HEK293T (cell line): ENCODE results near the gene KRT83.

Experiments used
- CTCF ChIA-PET: fragments of 350-600 bp; formaldehyde crosslinking; extraction: SDS; loops from one replicate; lab custom pipeline; 2021; ENCODE audit warnings: antibody characterized with exemption, inconsistent platforms; lab: Yijun Ruan, JAX
- POLR2A ChIA-PET: fragments of 350-600 bp; formaldehyde crosslinking; extraction: SDS; loops from one replicate; lab custom pipeline; 2020; ENCODE audit warnings: antibody characterized with exemption, inconsistent platforms; lab: Yijun Ruan, JAX
- DNase-seq: peaks from one replicate; pipeline ENCODE4 v3.0.0; 2012; ENCODE audit warnings: mixed read lengths; ENCODE audit errors: extremely low spot score
- ARNT ChIP-seq: fragments of 450-650 bp; IDR thresholded peaks from 2 replicates; pipeline ENCODE4 v1.6.1; 2017; ENCODE audit warnings: mild to moderate bottlenecking
- BHLHE40 ChIP-seq: fragments of 450-650 bp; IDR thresholded peaks from 2 replicates; pipeline ENCODE4 v1.6.1; 2016; ENCODE audit warnings: mild to moderate bottlenecking, moderate library complexity, borderline replicate concordance
- CTBP1 ChIP-seq: fragments of 450-650 bp; IDR thresholded peaks from 2 replicates; pipeline ENCODE4 v1.6.1; 2016; ENCODE audit warnings: borderline replicate concordance
- ELF4 ChIP-seq: fragments of 450-650 bp; IDR thresholded peaks from 2 replicates; pipeline ENCODE4 v1.6.1; 2017; ENCODE audit warnings: antibody characterized with exemption
- FOXA1 ChIP-seq: fragments of 450-650 bp; IDR thresholded peaks from 2 replicates; pipeline ENCODE4 v1.6.1; 2016; ENCODE audit warnings: mild to moderate bottlenecking
- FOXK2 ChIP-seq: fragments of 450-650 bp; IDR thresholded peaks from 2 replicates; pipeline ENCODE4 v1.6.1; 2016; ENCODE audit warnings: mild to moderate bottlenecking
- FOXM1 ChIP-seq: fragments of 450-650 bp; IDR thresholded peaks from 2 replicates; pipeline ENCODE4 v1.6.1; 2017; ENCODE audit warnings: mild to moderate bottlenecking, borderline replicate concordance
- HDGF ChIP-seq: fragments of 450-650 bp; IDR thresholded peaks from 2 replicates; pipeline ENCODE4 v1.6.1; 2017; ENCODE audit warnings: antibody characterized with exemption, borderline replicate concordance
- L3MBTL2 ChIP-seq: fragments of 450-650 bp; conservative IDR thresholded peaks from 2 replicates; pipeline ENCODE4 v1.6.1; 2016; ENCODE audit warnings: mild to moderate bottlenecking
- LEF1 ChIP-seq: fragments of 450-650 bp; IDR thresholded peaks from 2 replicates; pipeline ENCODE4 v1.6.1; 2017; ENCODE audit warnings: mild to moderate bottlenecking, borderline replicate concordance
- NFRKB ChIP-seq: fragments of 450-650 bp; IDR thresholded peaks from 2 replicates; pipeline ENCODE4 v1.6.1; 2016; ENCODE audit warnings: mild to moderate bottlenecking, moderate library complexity
- PKNOX1 ChIP-seq: fragments of 450-650 bp; IDR thresholded peaks from 2 replicates; pipeline ENCODE4 v1.6.1; 2016
- SP1 ChIP-seq: fragments of 450-650 bp; IDR thresholded peaks from 2 replicates; pipeline ENCODE4 v1.6.1; 2017
- SUZ12 ChIP-seq: fragments of 450-650 bp; IDR thresholded peaks from 2 replicates; pipeline ENCODE4 v1.6.1; 2016; ENCODE audit warnings: mild to moderate bottlenecking
- TARDBP ChIP-seq: fragments of 450-650 bp; IDR thresholded peaks from 2 replicates; pipeline ENCODE4 v1.6.1; 2016
- ZNF384 ChIP-seq: fragments of 450-650 bp; IDR thresholded peaks from 2 replicates; pipeline ENCODE4 v1.6.1; 2016

The KRT83 gene

GRCh38 chr12:52343550-52343949, 22.4 kb upstream of the KRT83 start:
- no peak for TF ChIP-seq FOXM1
- TF ChIP-seq ZNF384 = no peak
- TF ChIP-seq SP1 = no peak
- TF ChIP-seq HDGF = no peak
- TF ChIP-seq ARNT = no peak
- TF ChIP-seq NFRKB = no peak
- no peak for DNase-seq
- ChIA-PET POLR2A (no interaction called here), CTCF (no interaction called here)

GRCh38 chr12:52342781-52343490, 21.7 kb upstream of the KRT83 start:
- ChIA-PET CTCF (no interaction called here), POLR2A (no interaction called here)
- TF ChIP-seq L3MBTL2 (no peak), FOXM1 (no peak)
- no peak for DNase-seq

- POLR2A ChIA-PET = no interaction called here
- CTCF ChIA-PET = interaction anchor here (0.6 kb wide), 1 partner anchor 223 kb away, joined by 3 read pairs; no protein-coding TSS in a partner anchor
- TF ChIP-seq NFRKB = no peak
- TF ChIP-seq TARDBP = no peak
- TF ChIP-seq FOXM1 = no peak
- no peak for TF ChIP-seq FOXA1
- no peak for TF ChIP-seq L3MBTL2
- no peak for TF ChIP-seq ZNF384
Observed at GRCh38 chr12:52341066-52341580, 19.9 kb upstream of the KRT83 start.

GRCh38 chr12:52338241-52338960, 17.2 kb upstream of the KRT83 start:
- CTCF ChIA-PET = interaction anchor here (0.6 to 1.3 kb wide), 2 partner anchors 57 to 117 kb away, joined by 3 read pairs; no protein-coding TSS in a partner anchor
- no peak for TF ChIP-seq ZNF384
- TF ChIP-seq BHLHE40 = no peak
- POLR2A ChIA-PET = interaction anchor here (1.3 kb wide), 1 partner anchor 9 kb away, joined by 3 read pairs; no protein-coding TSS in a partner anchor
- no peak for DNase-seq

More at GRCh38 chr12:52341066-52341580, 19.9 kb upstream of the KRT83 start:
- no peak for DNase-seq

- ChIA-PET POLR2A (no interaction called here), CTCF (interaction anchor here (1.3 kb wide), 1 partner anchor 10 kb away, joined by 5 read pairs; no protein-coding TSS in a partner anchor)
- no peak for DNase-seq
- TF ChIP-seq ARNT (no peak), SUZ12 (no peak), FOXK2 (no peak), BHLHE40 (no peak), ZNF384 (no peak), HDGF (no peak), L3MBTL2 (no peak), PKNOX1 (no peak), NFRKB (no peak), SP1 (no peak), LEF1 (no peak), TARDBP (no peak), FOXM1 (no peak), FOXA1 (no peak), CTBP1 (no peak), ELF4 (no peak)
Observed at GRCh38 chr12:52337054-52337453, 15.9 kb upstream of the KRT83 start.

- DNase-seq = no peak
- POLR2A ChIA-PET = no interaction called here
- TF ChIP-seq SUZ12 (no peak), TARDBP (no peak)
Observed at GRCh38 chr12:52336641-52337040, 15.4 kb upstream of the KRT83 start.

GRCh38 chr12:52335598-52336262, 14.5 kb upstream of the KRT83 start:
- POLR2A ChIA-PET = no interaction called here
- CTCF ChIA-PET = interaction anchor here (0.6 kb wide), 1 partner anchor 656 kb away, joined by 3 read pairs; no protein-coding TSS in a partner anchor
- TF ChIP-seq HDGF (no peak), TARDBP (no peak), FOXA1 (no peak), SUZ12 (no peak), NFRKB (no peak), ELF4 (no peak), FOXM1 (no peak), CTBP1 (no peak), L3MBTL2 (no peak)
- DNase-seq = no peak

More at GRCh38 chr12:52336641-52337040, 15.4 kb upstream of the KRT83 start:
- CTCF ChIA-PET = interaction anchor here (1.3 kb wide), 1 partner anchor 10 kb away, joined by 5 read pairs; no protein-coding TSS in a partner anchor
